Measurements from ENCODE around the gene CRACR2B. TPM values are rescaled to one million over a fixed set of nuclear protein-coding genes. Genes with fewer than 3 reads are reported as not detected.
A peak's percentile ranks its signal among the peaks of the same experiment; 100 is the strongest.

Gene CRACR2B
- total RNA-seq, 3 donors from 2014 or later (not counting 1 experiment from before 2014, with no cell fraction given): 3.4 to 10.1 (median 3.8) TPM

GRCh38 chr11:855330-855674, 27.6 kb downstream of the CRACR2B start:
- TF ChIP-seq CTCF (IDR thresholded peaks at IDR 0.05): no peak
- Histone ChIP-seq H3K4me1 (ENCODE audit: control insufficient read depth, insufficient read depth, low read length) (peaks cover 15% of the 10 kb centered on the region), H3K36me3 (ENCODE audit: control insufficient read depth, insufficient read depth, low read length) (no peaks in the 10 kb centered on the region), H3K4me3 (ENCODE audit: low read length) (no peak overlapping the region), H3K9me3 (ENCODE audit: control insufficient read depth, insufficient read depth, low read length) (no peaks in the 10 kb centered on the region), H3K27ac (ENCODE audit: low read length) (no peak overlapping the region), H3K27me3 (ENCODE audit: control insufficient read depth, insufficient read depth, low read length) (no peaks in the 10 kb centered on the region)
- no peaks in the 10 kb centered on the region for H3K9me3 Mint-ChIP-seq
- no peak for ATAC-seq
- H3K4me3 Mint-ChIP-seq: no peak overlapping the region
- no peaks in the 10 kb centered on the region for H3K27me3 Mint-ChIP-seq (ENCODE audit: low read depth in 2 of 2)
- intact Hi-C loops (cut with micrococcal nuclease): no loop called here
- H3K27ac Mint-ChIP-seq: no peak overlapping the region
- no peaks in the 10 kb centered on the region for H3K36me3 Mint-ChIP-seq
- 93% methylated on average over 7 of the region's 7 CpGs for WGBS (ENCODE audit: insufficient coverage)
- no peak for DNase-seq
- H3K4me1 Mint-ChIP-seq: peaks cover 7 to 12% of the 10 kb centered on the region in 2 donors

DNA sequence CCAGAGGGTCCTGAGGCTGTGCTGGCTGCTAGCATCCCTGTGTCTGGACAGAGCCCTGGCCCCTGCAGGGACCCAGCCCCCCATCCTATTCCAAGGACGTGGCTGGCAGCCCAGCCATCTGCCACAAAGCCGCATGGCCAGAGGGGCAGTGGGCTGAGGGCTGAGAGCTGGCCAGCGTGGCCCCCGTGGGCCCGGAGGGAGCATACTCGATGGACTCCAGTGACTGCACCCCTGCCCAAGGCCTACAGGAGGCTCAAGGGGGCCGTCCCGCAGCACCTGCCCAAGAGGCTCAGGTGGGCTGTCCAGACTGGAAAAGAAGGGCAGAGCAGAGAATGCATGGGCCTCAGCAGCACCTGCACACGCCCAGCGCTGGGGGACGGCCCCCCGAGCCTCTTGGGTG, 28.1 kb downstream of the CRACR2B start:
- H3K36me3 Mint-ChIP-seq: no peaks in the 10 kb centered on the region

DNA sequence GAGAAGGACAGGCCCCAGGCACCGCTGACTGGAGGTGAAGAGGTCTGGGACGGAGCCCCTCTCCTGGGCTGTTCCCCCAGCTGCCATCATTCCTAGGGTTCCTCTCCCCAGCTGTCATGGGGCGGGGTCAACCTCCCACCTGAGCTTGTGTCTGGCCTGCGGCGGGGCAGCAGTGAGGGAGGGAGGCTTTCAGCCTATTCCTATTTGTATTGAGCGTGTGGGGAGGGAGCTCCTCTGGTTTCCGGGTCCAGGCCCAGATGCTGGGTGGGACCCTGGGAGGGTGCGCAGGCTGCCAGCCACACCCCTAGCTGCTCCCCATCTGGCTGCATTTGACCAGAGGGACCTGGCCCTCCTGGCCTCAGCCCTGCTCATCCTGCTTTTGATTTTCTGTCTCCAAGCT, 28.7 kb downstream of the CRACR2B start:
- Mint-ChIP-seq H3K4me3 (no peak overlapping the region), H3K36me3 (no peaks in the 10 kb centered on the region), H3K9me3 (no peaks in the 10 kb centered on the region), H3K4me1 (peaks cover 7 to 12% of the 10 kb centered on the region in 2 donors), H3K27me3 (ENCODE audit: low read depth in 2 of 2) (no peaks in the 10 kb centered on the region), H3K27ac (peak overlapping the region in 1 of 2 donors; percentile 55)
- Histone ChIP-seq H3K27ac (ENCODE audit: low read length) (no peak overlapping the region), H3K27me3 (ENCODE audit: control insufficient read depth, insufficient read depth, low read length) (no peaks in the 10 kb centered on the region), H3K4me1 (ENCODE audit: control insufficient read depth, insufficient read depth, low read length) (peaks cover 15% of the 10 kb centered on the region), H3K36me3 (ENCODE audit: control insufficient read depth, insufficient read depth, low read length) (no peaks in the 10 kb centered on the region), H3K9me3 (ENCODE audit: control insufficient read depth, insufficient read depth, low read length) (no peaks in the 10 kb centered on the region), H3K4me3 (ENCODE audit: low read length) (no peak overlapping the region)
- DNase-seq (no peak), ATAC-seq (no peak)
- WGBS (ENCODE audit: insufficient coverage): 94% methylated on average over 7 of the region's 8 CpGs
- intact Hi-C loops (cut with micrococcal nuclease): no loop called here
- TF ChIP-seq CTCF (IDR thresholded peaks at IDR 0.05): no peak

More for the DNA sequence above, 28.1 kb downstream of the CRACR2B start:
- H3K27me3 ChIP-seq (ENCODE audit: control insufficient read depth, insufficient read depth, low read length): no peaks in the 10 kb centered on the region
- Mint-ChIP-seq H3K4me1 (peaks cover 7 to 12% of the 10 kb centered on the region in 2 donors), H3K27ac (no peak overlapping the region), H3K27me3 (ENCODE audit: low read depth in 2 of 2) (no peaks in the 10 kb centered on the region), H3K9me3 (no peaks in the 10 kb centered on the region), H3K4me3 (no peak overlapping the region)
- H3K4me1 ChIP-seq (ENCODE audit: control insufficient read depth, insufficient read depth, low read length): peaks cover 15% of the 10 kb centered on the region
- ATAC-seq (no peak), DNase-seq (no peak)
- WGBS (ENCODE audit: insufficient coverage): 91% methylated on average over 12 of the region's 12 CpGs
- H3K27ac ChIP-seq (ENCODE audit: low read length): no peak overlapping the region
- no peak overlapping the region for H3K4me3 ChIP-seq (ENCODE audit: low read length)
- no peaks in the 10 kb centered on the region for H3K9me3 ChIP-seq (ENCODE audit: control insufficient read depth, insufficient read depth, low read length)
- TF ChIP-seq CTCF (IDR thresholded peaks at IDR 0.05): no peak
- H3K36me3 ChIP-seq (ENCODE audit: control insufficient read depth, insufficient read depth, low read length): no peaks in the 10 kb centered on the region
- intact Hi-C loops (cut with micrococcal nuclease): no loop called here

DNA sequence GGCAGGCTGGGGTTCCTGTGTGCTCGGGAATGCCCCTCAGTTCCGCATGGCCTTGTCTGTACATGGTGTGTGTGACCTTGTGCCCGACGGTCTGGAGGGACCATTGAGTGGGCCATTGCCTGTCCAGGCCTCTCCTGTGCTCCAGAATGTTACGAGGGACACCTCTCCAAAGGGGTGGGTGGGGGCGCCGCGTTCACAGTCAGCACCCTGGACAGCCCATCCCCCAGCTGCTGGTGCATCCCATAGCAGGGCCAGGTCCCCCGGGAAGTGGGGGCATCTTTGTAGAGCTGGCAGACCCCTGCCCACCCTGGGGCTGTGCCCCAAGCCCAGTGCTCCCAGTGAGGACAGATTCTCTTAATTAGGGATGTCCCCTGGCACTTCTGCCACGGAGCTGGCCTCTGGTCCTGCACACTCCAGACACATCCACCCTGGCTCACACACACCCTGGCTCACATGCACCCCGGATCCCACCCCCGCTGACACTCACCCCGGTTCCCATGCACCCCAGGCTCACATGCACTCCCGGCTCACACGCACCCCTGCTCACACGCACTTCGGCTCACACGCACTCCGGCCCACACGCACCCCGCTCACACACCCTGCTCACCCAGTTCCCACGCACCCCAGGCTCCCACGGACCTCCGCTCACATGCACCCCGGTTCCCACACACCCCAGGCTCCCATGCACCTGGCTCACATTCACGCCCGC, 30.5 kb downstream of the CRACR2B start:
- Mint-ChIP-seq H3K4me3 (no peak overlapping the region), H3K9me3 (no peaks in the 10 kb centered on the region), H3K4me1 (peaks cover 7 to 12% of the 10 kb centered on the region in 2 donors), H3K36me3 (no peaks in the 10 kb centered on the region), H3K27ac (peak overlapping the region in 1 of 2 donors; percentile 38), H3K27me3 (ENCODE audit: low read depth in 2 of 2) (no peaks in the 10 kb centered on the region)
- H3K36me3 ChIP-seq (ENCODE audit: control insufficient read depth, insufficient read depth, low read length): no peaks in the 10 kb centered on the region
- intact Hi-C loops (cut with micrococcal nuclease): no loop called here
- H3K9me3 ChIP-seq (ENCODE audit: control insufficient read depth, insufficient read depth, low read length): no peaks in the 10 kb centered on the region
- DNase-seq (no peak), ATAC-seq (no peak)
- H3K4me1 ChIP-seq (ENCODE audit: control insufficient read depth, insufficient read depth, low read length): peaks cover 15% of the 10 kb centered on the region
- H3K27ac ChIP-seq (ENCODE audit: low read length): no peak overlapping the region
- TF ChIP-seq CTCF (IDR thresholded peaks at IDR 0.05): no peak
- 92% methylated on average over 27 of the region's 27 CpGs for WGBS (ENCODE audit: insufficient coverage)
- H3K27me3 ChIP-seq (ENCODE audit: control insufficient read depth, insufficient read depth, low read length): no peaks in the 10 kb centered on the region
- no peak overlapping the region for H3K4me3 ChIP-seq (ENCODE audit: low read length)
